ENCODE measurements around the gene UPK2. TPM values are rescaled to one million over a fixed set of nuclear protein-coding genes. Genes with fewer than 3 reads are reported as not detected.
"Not testable (repeated sequence)": the region's sequence is repeated elsewhere in the genome, so short reads cannot be mapped to it uniquely, and the experiment has no call there.

The UPK2 gene
- total RNA-seq, 1 donor from 2014 or later, result 0.41 TPM

- Mint-ChIP-seq H3K4me3 (ENCODE audit: low read depth) (no peak overlapping the region), H3K27me3 (peaks cover 25% of the 10 kb centered on the region), H3K4me1 (ENCODE audit: low read depth) (peaks cover 5% of the 10 kb centered on the region), H3K36me3 (ENCODE audit: insufficient read depth) (peaks cover 3% of the 10 kb centered on the region), H3K27ac (no peak overlapping the region), H3K9me3 (ENCODE audit: low read depth) (peaks cover 4% of the 10 kb centered on the region)
- DNase-seq (ENCODE audit: low spot score, unreplicated experiment), result no peak
- no peak for TF ChIP-seq CTCF (IDR thresholded peaks at IDR 0.05; ENCODE audit: unreplicated experiment)
These were observed 19.9 kb downstream of the UPK2 start for GRCh38 chr11:118975771-118976709.

GRCh38 chr11:118979434-118979833 lies 23.3 kb downstream of the UPK2 start:
- Mint-ChIP-seq H3K9me3 (ENCODE audit: low read depth) (no peaks in the 10 kb centered on the region), H3K27ac (no peak overlapping the region), H3K27me3 (peaks cover 27% of the 10 kb centered on the region), H3K4me3 (ENCODE audit: low read depth) (no peak overlapping the region), H3K36me3 (ENCODE audit: insufficient read depth) (no peaks in the 10 kb centered on the region), H3K4me1 (ENCODE audit: low read depth) (peaks cover 5% of the 10 kb centered on the region)
- no peak for DNase-seq (ENCODE audit: low spot score, unreplicated experiment)
- TF ChIP-seq CTCF (IDR thresholded peaks at IDR 0.05; ENCODE audit: unreplicated experiment), result no peak

GRCh38 chr11:118980191-118980881 lies 24.2 kb downstream of the UPK2 start:
- no peak overlapping the region for H3K4me3 Mint-ChIP-seq (ENCODE audit: low read depth)
- no peak overlapping the region for H3K27ac Mint-ChIP-seq
- H3K27me3 Mint-ChIP-seq, result peaks cover 20% of the 10 kb centered on the region
- peaks cover 2% of the 10 kb centered on the region for H3K4me1 Mint-ChIP-seq (ENCODE audit: low read depth)
- no peaks in the 10 kb centered on the region for H3K9me3 Mint-ChIP-seq (ENCODE audit: low read depth)
- H3K36me3 Mint-ChIP-seq (ENCODE audit: insufficient read depth), result no peaks in the 10 kb centered on the region
- no peak for DNase-seq (ENCODE audit: low spot score, unreplicated experiment)
- no peak for TF ChIP-seq CTCF (IDR thresholded peaks at IDR 0.05; ENCODE audit: unreplicated experiment)

- H3K4me3 Mint-ChIP-seq (ENCODE audit: low read depth); H3K27ac Mint-ChIP-seq; H3K36me3 Mint-ChIP-seq (ENCODE audit: insufficient read depth); H3K9me3 Mint-ChIP-seq (ENCODE audit: low read depth); H3K4me1 Mint-ChIP-seq (ENCODE audit: low read depth); DNase-seq (ENCODE audit: low spot score, unreplicated experiment): not testable (repeated sequence)
- peaks cover 13% of the 10 kb centered on the region for H3K27me3 Mint-ChIP-seq
These were observed 28.2 kb downstream of the UPK2 start for GRCh38 chr11:118984337-118984736.

GRCh38 chr11:118984825-118985224 lies 28.7 kb downstream of the UPK2 start:
- Mint-ChIP-seq H3K9me3 (ENCODE audit: low read depth) (no peaks in the 10 kb centered on the region), H3K27ac (no peak overlapping the region), H3K36me3 (ENCODE audit: insufficient read depth) (no peaks in the 10 kb centered on the region), H3K4me1 (ENCODE audit: low read depth) (peaks cover 2% of the 10 kb centered on the region), H3K27me3 (peaks cover 9% of the 10 kb centered on the region), H3K4me3 (ENCODE audit: low read depth) (no peak overlapping the region)
- no peak for DNase-seq (ENCODE audit: low spot score, unreplicated experiment)
- TF ChIP-seq CTCF (IDR thresholded peaks at IDR 0.05; ENCODE audit: unreplicated experiment), result no peak

Measured in progenitor cell of endocrine pancreas (in vitro differentiated cells).